Stomach (tissue), 9 donors: ENCODE measurements around the gene GRB10. TPM values are rescaled to one million over a fixed set of nuclear protein-coding genes. Genes with fewer than 3 reads are reported as not detected.

Source experiments
- DNase-seq, 2 donors: peaks; one replicate each; pipeline versions ENCODE4 v3.0.0 to v3.0.0-alpha.2; 2013 to 2019
- H3K27ac ChIP-seq, 5 donors: fragments of 200-600 bp in 4 of 5; sonication (generic) in 4 of 5; one replicate each; pipeline ENCODE4 v1.5.1; 2013 to 2019; ENCODE audit warnings: mild to moderate bottlenecking in 1 of 5, moderate library complexity in 1 of 5
- H3K27me3 ChIP-seq, 3 donors: fragments of 200-600 bp; sonication (generic); one replicate each; pipeline ENCODE4 v1.5.1; 2017 to 2019; ENCODE audit warnings: mixed run types in 1 of 3
- H3K36me3 ChIP-seq, 4 donors: fragments of 200-600 bp; sonication (generic); 1 replicate in 3 of 4; 2 replicates in 1 of 4; pipeline ENCODE4 v1.5.1; 2016 to 2019
- H3K4me1 ChIP-seq, 4 donors: fragments of 200-600 bp; sonication (generic); one replicate each; pipeline ENCODE4 v1.5.1; 2016 to 2019
- H3K4me3 ChIP-seq, 4 donors: fragments of 200-600 bp; sonication (generic) in 3 of 4; one replicate each; pipeline ENCODE4 v1.5.1; 2016 to 2019; ENCODE audit warnings: mild to moderate bottlenecking in 1 of 4
- H3K9me3 ChIP-seq, 4 donors: fragments of 200-600 bp; sonication (generic); one replicate each; pipeline ENCODE4 v1.5.1; 2016 to 2019
- EP300 ChIP-seq: sonication (generic); formaldehyde crosslinking; IDR thresholded peaks from one replicate; pipeline ENCODE4 v1.6.1; 2017; ENCODE audit warnings: antibody characterized with exemption
- POLR2A ChIP-seq, 4 donors: fragments of 450-650 bp; IDR thresholded peaks; one replicate each; pipeline ENCODE4 v1.6.1; 2016; ENCODE audit warnings: antibody characterized with exemption in 4 of 4, control low read depth in 2 of 4, mild to moderate bottlenecking in 1 of 4, moderate library complexity in 1 of 4
- POLR2AphosphoS5 ChIP-seq, 3 donors: sonication (generic); formaldehyde crosslinking; IDR thresholded peaks; one replicate each; pipeline ENCODE4 v1.6.1; 2016; ENCODE audit warnings: antibody characterized with exemption in 3 of 3
- WGBS, 5 donors: extraction: QIAGEN DNeasy Blood & Tissue Kit in 3 of 5; methylation state at CpG; one replicate each; pipeline versions ENCODE4 v1.1.5 to v1.1.7; 2013 to 2018; 5-methylcytosine and 5-hydroxymethylcytosine counted together
- intact Hi-C: fragments of 100-400 bp; cut with DNase I; formaldehyde crosslinking; loops from one replicate; pipeline ENCODE4 v1.15.1; 2023; ENCODE audit warnings: low total_unique reads
- polyA plus RNA-seq, 3 donors: library from polyadenylated mRNA; stranded (reverse); fragments of 200-250 nt; gene quantifications; one replicate each; pipeline ENCODE4 v1.2.3, GENCODE V29; 2013
- total RNA-seq, 5 donors: library from RNA; depleted of rRNA; stranded (reverse); fragments of >200 nt; gene quantifications; one replicate each; pipeline versions ENCODE4 v1.1.0 to v1.2.3, GENCODE V29; 2014 to 2016
- TF ChIP-seq, protein P1 (sequence below), 7 experiments: fragments of 450-650 bp in 4 of 7; fragments of 200-600 bp in 3 of 7; sonication (generic) in 3 of 7; IDR thresholded peaks; one replicate each; pipeline ENCODE4 v1.5.1; 2016 to 2019; ENCODE audit warnings: antibody characterized with exemption in 7 of 7, control low read depth in 2 of 7, mild to moderate bottlenecking in 1 of 7
- donor health status: healthy with polysubstance abuse.
- donor health status: Bipolar disorder and iron deficiency.
- donor health status: healthy.

The GRB10 gene
- total and polyA plus RNA-seq, 8 donors: 10.2 to 84.9 (median 49.6) TPM

DNA sequence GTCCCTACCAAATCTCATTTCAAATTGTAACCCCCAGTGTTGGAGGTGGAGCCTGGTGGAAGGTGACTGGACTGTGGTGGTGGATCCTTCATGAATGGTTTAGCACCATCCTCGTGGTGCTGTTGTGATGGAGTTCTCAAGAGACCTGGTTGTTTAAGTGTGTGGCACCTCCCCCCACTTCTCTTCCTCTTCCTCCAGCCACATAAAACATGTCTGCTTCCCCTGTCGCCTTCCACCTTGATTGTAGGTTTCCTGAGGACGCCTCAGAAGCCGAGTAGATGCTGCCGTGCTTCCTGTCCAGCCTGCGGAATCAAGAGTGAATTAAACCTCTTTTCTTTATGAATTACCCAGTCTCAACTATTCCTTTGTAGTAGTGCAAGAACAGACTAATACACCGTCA is 21.0 kb downstream of the GRB10 start:
- 66 to 83% (median 76%) methylated on average over 7 of the region's 7 CpGs for WGBS, 5 donors
- no peak for DNase-seq

DNA sequence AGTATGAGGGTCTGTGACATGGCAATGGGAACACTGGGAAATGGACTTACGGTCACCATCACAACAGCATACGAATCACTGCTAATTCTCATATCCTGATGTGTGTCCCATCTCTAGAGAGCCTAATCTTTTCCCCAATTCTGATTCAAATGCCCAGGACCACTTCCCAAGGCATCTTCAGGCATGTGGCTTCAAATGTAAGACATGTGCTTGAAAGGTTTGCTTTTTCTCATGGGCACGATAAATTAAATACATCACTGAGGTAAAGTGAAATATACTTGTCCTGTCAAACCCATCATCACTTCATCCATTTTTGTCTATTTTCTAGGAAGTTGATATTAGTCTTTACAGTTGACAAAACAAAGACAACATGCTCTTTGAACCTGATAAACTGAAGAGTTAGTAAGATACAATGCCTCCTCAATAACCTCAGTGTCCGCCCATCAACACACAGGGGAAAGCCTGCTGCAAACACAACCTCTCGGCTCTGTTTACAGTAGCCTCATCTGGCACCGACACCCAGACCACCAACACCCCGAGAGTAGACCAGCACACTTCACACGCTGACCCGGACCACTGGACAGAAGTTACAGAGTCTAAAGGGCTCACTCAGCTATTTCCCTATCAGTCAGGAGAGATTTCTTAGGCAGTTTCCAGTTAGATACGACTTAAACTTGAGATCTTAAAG is 24.8 kb downstream of the GRB10 start:
- no peak for DNase-seq
- H3K4me1 ChIP-seq: peaks cover 8 to 26% (median 16%) of the 10 kb centered on the region in 4 donors
- intact Hi-C loops: no loop called here
- no peak overlapping the region for H3K27ac ChIP-seq
- 67 to 74% (median 71%) methylated on average over 10 of the region's 10 CpGs for WGBS, 5 donors
- no peak overlapping the region for H3K4me3 ChIP-seq
- peaks cover 0 to 15% (median 11%) of the 10 kb centered on the region in 4 donors for H3K36me3 ChIP-seq
- no peaks in the 10 kb centered on the region for H3K9me3 ChIP-seq
- H3K27me3 ChIP-seq: no peaks in the 10 kb centered on the region
- TF ChIP-seq POLR2A (IDR thresholded peaks at IDR 0.05) (no peak), POLR2AphosphoS5 (IDR thresholded peaks at IDR 0.05) (no peak), EP300 (no peak)
- TF ChIP-seq, protein P1, sequence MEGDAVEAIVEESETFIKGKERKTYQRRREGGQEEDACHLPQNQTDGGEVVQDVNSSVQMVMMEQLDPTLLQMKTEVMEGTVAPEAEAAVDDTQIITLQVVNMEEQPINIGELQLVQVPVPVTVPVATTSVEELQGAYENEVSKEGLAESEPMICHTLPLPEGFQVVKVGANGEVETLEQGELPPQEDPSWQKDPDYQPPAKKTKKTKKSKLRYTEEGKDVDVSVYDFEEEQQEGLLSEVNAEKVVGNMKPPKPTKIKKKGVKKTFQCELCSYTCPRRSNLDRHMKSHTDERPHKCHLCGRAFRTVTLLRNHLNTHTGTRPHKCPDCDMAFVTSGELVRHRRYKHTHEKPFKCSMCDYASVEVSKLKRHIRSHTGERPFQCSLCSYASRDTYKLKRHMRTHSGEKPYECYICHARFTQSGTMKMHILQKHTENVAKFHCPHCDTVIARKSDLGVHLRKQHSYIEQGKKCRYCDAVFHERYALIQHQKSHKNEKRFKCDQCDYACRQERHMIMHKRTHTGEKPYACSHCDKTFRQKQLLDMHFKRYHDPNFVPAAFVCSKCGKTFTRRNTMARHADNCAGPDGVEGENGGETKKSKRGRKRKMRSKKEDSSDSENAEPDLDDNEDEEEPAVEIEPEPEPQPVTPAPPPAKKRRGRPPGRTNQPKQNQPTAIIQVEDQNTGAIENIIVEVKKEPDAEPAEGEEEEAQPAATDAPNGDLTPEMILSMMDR (IDR thresholded peaks at IDR 0.05): no peak

More for the DNA sequence above, 21.0 kb downstream of the GRB10 start:
- no peak overlapping the region for H3K4me3 ChIP-seq
- no peak overlapping the region for H3K27ac ChIP-seq
- no peak for TF ChIP-seq POLR2AphosphoS5 (IDR thresholded peaks at IDR 0.05)
- TF ChIP-seq EP300: no peak
- TF ChIP-seq, protein P1 (IDR thresholded peaks at IDR 0.05): no peak
- no peak for TF ChIP-seq POLR2A (IDR thresholded peaks at IDR 0.05)
- H3K27me3 ChIP-seq: no peaks in the 10 kb centered on the region
- intact Hi-C loops: no loop called here
- H3K9me3 ChIP-seq: no peaks in the 10 kb centered on the region
- H3K36me3 ChIP-seq: no peaks in the 10 kb centered on the region
- peaks cover 0 to 28% (median 10%) of the 10 kb centered on the region in 4 donors for H3K4me1 ChIP-seq

DNA sequence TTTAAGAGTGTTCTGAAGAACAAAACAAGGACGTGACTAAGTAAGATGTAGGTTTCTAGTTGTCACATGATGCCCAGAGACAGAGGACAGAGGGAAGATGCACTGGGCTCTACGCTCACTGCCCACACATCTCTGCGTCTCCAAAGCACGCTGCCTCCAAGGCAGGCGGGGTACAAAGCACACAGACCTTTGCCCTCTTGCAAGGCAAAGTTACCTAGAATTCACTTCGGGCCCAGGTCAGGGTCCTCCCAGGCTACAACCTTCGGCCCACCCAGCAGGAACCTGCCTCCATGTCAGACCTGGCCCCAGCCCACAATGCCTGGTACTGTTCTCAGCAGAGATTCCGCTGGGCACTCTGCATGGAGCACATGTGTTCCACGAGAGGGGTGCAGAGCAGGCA is 26.5 kb downstream of the GRB10 start:
- 79 to 88% (median 83%) methylated on average over 7 to 9 of the region's 9 CpGs for WGBS, 5 donors
- H3K27ac ChIP-seq: no peak overlapping the region
- H3K4me1 ChIP-seq: peaks cover 8 to 26% (median 16%) of the 10 kb centered on the region in 4 donors
- no peak for DNase-seq
- no peaks in the 10 kb centered on the region for H3K9me3 ChIP-seq
- TF ChIP-seq, protein P1 (IDR thresholded peaks at IDR 0.05): no peak
- TF ChIP-seq POLR2AphosphoS5 (IDR thresholded peaks at IDR 0.05) (no peak), EP300 (no peak), POLR2A (IDR thresholded peaks at IDR 0.05) (no peak)
- H3K27me3 ChIP-seq: no peaks in the 10 kb centered on the region
- intact Hi-C loops: no loop called here
- peaks cover 0 to 15% (median 11%) of the 10 kb centered on the region in 4 donors for H3K36me3 ChIP-seq
- H3K4me3 ChIP-seq: no peak overlapping the region

DNA sequence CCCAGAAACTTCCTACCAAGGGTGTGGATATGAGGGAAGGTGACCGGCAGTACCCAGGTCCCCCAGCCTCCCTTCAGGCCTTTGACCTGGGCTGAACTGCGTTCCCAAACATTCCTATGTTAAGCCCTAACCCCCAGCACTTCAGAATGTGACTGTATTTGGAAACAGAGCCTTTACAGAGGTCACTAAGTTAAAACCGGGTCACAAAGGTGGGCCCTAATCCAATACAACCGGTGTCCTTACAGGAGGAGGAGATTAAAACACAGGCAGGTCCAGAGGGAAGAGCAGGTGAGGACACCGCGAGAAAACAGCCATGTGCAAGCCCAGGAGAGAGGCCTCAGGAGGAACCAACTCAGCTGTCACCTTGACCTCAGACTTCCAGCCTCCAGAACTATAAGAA is 28.0 kb downstream of the GRB10 start:
- no peak overlapping the region for H3K4me3 ChIP-seq
- 68 to 83% (median 73%) methylated on average over 6 of the region's 6 CpGs for WGBS, 5 donors

More for the DNA sequence above, 28.0 kb downstream of the GRB10 start:
- peaks cover 8 to 26% (median 16%) of the 10 kb centered on the region in 4 donors for H3K4me1 ChIP-seq
- no peak for DNase-seq
- H3K27ac ChIP-seq: no peak overlapping the region
- no peaks in the 10 kb centered on the region for H3K27me3 ChIP-seq
- TF ChIP-seq, protein P1 (IDR thresholded peaks at IDR 0.05): no peak
- TF ChIP-seq POLR2AphosphoS5 (IDR thresholded peaks at IDR 0.05) (no peak), EP300 (no peak), POLR2A (IDR thresholded peaks at IDR 0.05) (no peak)
- intact Hi-C loops: no loop called here
- H3K9me3 ChIP-seq: no peaks in the 10 kb centered on the region
- peaks cover 0 to 25% (median 11%) of the 10 kb centered on the region in 4 donors for H3K36me3 ChIP-seq
